Neuronal stem cell (in vitro differentiated cells): ENCODE measurements around the gene MINPP1. TPM values are rescaled to one million over a fixed set of nuclear protein-coding genes. Genes with fewer than 3 reads are reported as not detected.
"Not testable (repeated sequence)": the region's sequence is repeated elsewhere in the genome, so short reads cannot be mapped to it uniquely, and the experiment has no call there.

Source experiments
- DNase-seq: peaks from one replicate; pipeline ENCODE4 v3.0.0-alpha.2; 2013; ENCODE audit warnings: low spot score
- H2AFZ ChIP-seq: one replicate; pipeline ENCODE4 v1.6.1; 2013; ENCODE audit warnings: mild to moderate bottlenecking, low read length, inconsistent platforms
- H2AK5ac ChIP-seq: 2 replicates; pipeline ENCODE4 v1.6.1; 2013; ENCODE audit warnings: low read depth, mild to moderate bottlenecking, inconsistent platforms, low read length, moderate library complexity, mixed read lengths
- H2BK120ac ChIP-seq: 2 replicates; pipeline ENCODE4 v1.6.1; 2013; ENCODE audit warnings: low read depth, mild to moderate bottlenecking, inconsistent platforms, low read length, moderate library complexity, mixed read lengths
- H2BK12ac ChIP-seq: one replicate; pipeline ENCODE4 v1.6.1; 2013; ENCODE audit warnings: low read length, inconsistent platforms
- H2BK15ac ChIP-seq: 2 replicates; pipeline ENCODE4 v1.6.1; 2013; ENCODE audit warnings: mild to moderate bottlenecking, low read length, inconsistent platforms, mixed read lengths
- H2BK5ac ChIP-seq: one replicate; pipeline ENCODE4 v1.6.1; 2013; ENCODE audit warnings: inconsistent platforms, mild to moderate bottlenecking, low read length, moderate library complexity
- H3K14ac ChIP-seq: one replicate; pipeline ENCODE4 v1.6.1; 2013; ENCODE audit warnings: low read length, inconsistent platforms
- H3K18ac ChIP-seq: 2 replicates; pipeline ENCODE4 v1.6.1; 2013; ENCODE audit warnings: low read length, inconsistent platforms
- H3K23ac ChIP-seq: 2 replicates; pipeline ENCODE4 v1.6.1; 2013; ENCODE audit warnings: low read depth, mild to moderate bottlenecking, mixed read lengths, low read length, inconsistent platforms; ENCODE audit not compliant: poor library complexity
- H3K27ac ChIP-seq: replicated peaks from 3 replicates; pipeline ENCODE4 v1.5.1; 2013; ENCODE audit warnings: low read length, inconsistent platforms
- H3K27me3 ChIP-seq, 3 experiments: 2 replicates each; pipeline ENCODE4 v1.6.1; 2013; ENCODE audit warnings: low read length in 3 of 3, mild to moderate bottlenecking in 2 of 3, inconsistent platforms in 1 of 3, low read depth in 1 of 3, mixed read lengths in 1 of 3, moderate library complexity in 1 of 3; ENCODE audit not compliant: control insufficient read depth in 3 of 3, insufficient read depth in 3 of 3
- H3K36me3 ChIP-seq, 2 donors: replicated peaks in 1 of 2; 2 replicates each; pipeline ENCODE4 v1.6.1; 2013; ENCODE audit warnings: low read length in 2 of 2; ENCODE audit not compliant: control insufficient read depth in 2 of 2, insufficient read depth in 2 of 2
- H3K4ac ChIP-seq: 2 replicates; pipeline ENCODE4 v1.6.1; 2013; ENCODE audit warnings: inconsistent platforms, mild to moderate bottlenecking, low read length, moderate library complexity
- H3K4me1 ChIP-seq, 2 donors: 1 replicate in 1 of 2; 2 replicates in 1 of 2; pipeline ENCODE4 v1.6.1; 2013; ENCODE audit warnings: low read length in 2 of 2, low read depth in 1 of 2; ENCODE audit not compliant: control insufficient read depth in 2 of 2, insufficient read depth in 1 of 2
- H3K4me2 ChIP-seq: one replicate; pipeline ENCODE4 v1.6.1; 2013; ENCODE audit warnings: mild to moderate bottlenecking, low read length, inconsistent platforms; ENCODE audit not compliant: insufficient read depth, poor library complexity, severe bottlenecking
- H3K4me3 ChIP-seq, 2 donors: 2 replicates each; pipeline ENCODE4 v1.5.1; 2013; ENCODE audit warnings: low read length in 2 of 2, mild to moderate bottlenecking in 2 of 2, inconsistent platforms in 1 of 2, moderate library complexity in 1 of 2
- H3K79me1 ChIP-seq: one replicate; pipeline ENCODE4 v1.6.1; 2013; ENCODE audit warnings: low read depth, mild to moderate bottlenecking, inconsistent platforms, low read length, moderate library complexity
- H3K9ac ChIP-seq: one replicate; pipeline ENCODE4 v1.6.1; 2013; ENCODE audit warnings: mild to moderate bottlenecking, low read depth, low read length, inconsistent platforms; ENCODE audit not compliant: poor library complexity
- H3K9me3 ChIP-seq, 2 donors: replicated peaks in 1 of 2; 2 replicates each; pipeline versions ENCODE3 to v1.6.1; 2013; ENCODE audit warnings: low read length in 2 of 2, mild to moderate bottlenecking in 2 of 2, inconsistent platforms in 1 of 2, low read depth in 1 of 2, mixed read lengths in 1 of 2, moderate library complexity in 1 of 2; ENCODE audit not compliant: control insufficient read depth in 2 of 2, insufficient read depth in 1 of 2
- H4K8ac ChIP-seq: one replicate; pipeline ENCODE4 v1.6.1; 2013; ENCODE audit warnings: low read depth, mild to moderate bottlenecking, inconsistent platforms, low read length, moderate library complexity
- H4K91ac ChIP-seq: one replicate; pipeline ENCODE4 v1.6.1; 2013; ENCODE audit warnings: low read length, low read depth, mild to moderate bottlenecking, inconsistent platforms; ENCODE audit not compliant: poor library complexity
- WGBS, 2 donors: extraction: QIAGEN DNeasy Blood & Tissue Kit; methylation state at CpG; one replicate each; pipeline ENCODE4 v1.1.7; 2013; ENCODE audit warnings: missing lambda C conversion rate in 2 of 2, mixed read lengths in 1 of 2; ENCODE audit not compliant: insufficient read length in 2 of 2, insufficient replicate concordance in 1 of 2; ENCODE audit errors: extremely low coverage in 2 of 2; 5-methylcytosine and 5-hydroxymethylcytosine counted together
- polyA plus RNA-seq, 2 experiments: library from polyadenylated mRNA; stranded (reverse); fragments of 200-250 nt; gene quantifications; one replicate each; pipeline ENCODE4 v1.2.3, GENCODE V29; 2013

The MINPP1 gene, protein sequence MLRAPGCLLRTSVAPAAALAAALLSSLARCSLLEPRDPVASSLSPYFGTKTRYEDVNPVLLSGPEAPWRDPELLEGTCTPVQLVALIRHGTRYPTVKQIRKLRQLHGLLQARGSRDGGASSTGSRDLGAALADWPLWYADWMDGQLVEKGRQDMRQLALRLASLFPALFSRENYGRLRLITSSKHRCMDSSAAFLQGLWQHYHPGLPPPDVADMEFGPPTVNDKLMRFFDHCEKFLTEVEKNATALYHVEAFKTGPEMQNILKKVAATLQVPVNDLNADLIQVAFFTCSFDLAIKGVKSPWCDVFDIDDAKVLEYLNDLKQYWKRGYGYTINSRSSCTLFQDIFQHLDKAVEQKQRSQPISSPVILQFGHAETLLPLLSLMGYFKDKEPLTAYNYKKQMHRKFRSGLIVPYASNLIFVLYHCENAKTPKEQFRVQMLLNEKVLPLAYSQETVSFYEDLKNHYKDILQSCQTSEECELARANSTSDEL
- 25.1 TPM for polyA plus RNA-seq (2013, experiment 1 of 2)
- 26.4 TPM for polyA plus RNA-seq (2013, experiment 2 of 2)

DNA sequence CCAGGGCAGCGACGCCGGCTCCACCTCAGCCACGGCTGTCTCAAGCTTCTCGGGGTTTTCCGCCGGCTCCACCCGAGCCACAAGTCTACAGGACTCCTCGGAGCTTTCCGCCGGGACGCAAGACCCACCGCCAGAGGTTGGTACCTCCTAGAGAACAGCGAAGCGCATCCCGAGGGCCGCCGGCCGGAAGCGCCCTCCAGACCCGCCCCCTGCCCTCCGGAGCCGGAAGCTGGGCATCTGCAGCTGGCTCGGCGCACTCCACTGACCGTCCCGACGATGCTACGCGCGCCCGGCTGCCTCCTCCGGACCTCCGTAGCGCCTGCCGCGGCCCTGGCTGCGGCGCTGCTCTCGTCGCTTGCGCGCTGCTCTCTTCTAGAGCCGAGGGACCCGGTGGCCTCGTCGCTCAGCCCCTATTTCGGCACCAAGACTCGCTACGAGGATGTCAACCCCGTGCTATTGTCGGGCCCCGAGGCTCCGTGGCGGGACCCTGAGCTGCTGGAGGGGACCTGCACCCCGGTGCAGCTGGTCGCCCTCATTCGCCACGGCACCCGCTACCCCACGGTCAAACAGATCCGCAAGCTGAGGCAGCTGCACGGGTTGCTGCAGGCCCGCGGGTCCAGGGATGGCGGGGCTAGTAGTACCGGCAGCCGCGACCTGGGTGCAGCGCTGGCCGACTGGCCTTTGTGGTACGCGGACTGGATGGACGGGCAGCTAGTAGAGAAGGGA is at the start of gene MINPP1:
Gene MINPP1 (plus strand): TSS at position 254 of the 726 bp plus-strand sequence. CDS start 23 bp downstream, at position 277.
- WGBS, 2 donors, result no CpG with 5 or more reads among the region's 74 CpGs

GRCh38 chr10:87456586-87457220 is 48.0 kb upstream of the MINPP1 start:
- not testable (repeated sequence) for H2BK5ac ChIP-seq, H3K4me1 ChIP-seq, H3K18ac ChIP-seq, DNase-seq, H3K9me3 ChIP-seq, H3K14ac ChIP-seq, H3K27me3 ChIP-seq, H3K4ac ChIP-seq, H3K9ac ChIP-seq, H3K4me3 ChIP-seq, H2BK120ac ChIP-seq, H3K4me2 ChIP-seq, H2AK5ac ChIP-seq, H3K27ac ChIP-seq, H3K79me1 ChIP-seq, H4K91ac ChIP-seq, H3K23ac ChIP-seq, H2BK15ac ChIP-seq, H4K8ac ChIP-seq, H2AFZ ChIP-seq, H3K36me3 ChIP-seq, H2BK12ac ChIP-seq
- WGBS, 2 donors, result no CpG with 5 or more reads among the region's 1 CpG

More for the DNA sequence above, at the start of gene MINPP1:
- H3K14ac ChIP-seq, result peak within 1 kb of the TSS; percentile 49
- H3K23ac ChIP-seq, result peak within 1 kb of the TSS; percentile 96
- H3K79me1 ChIP-seq, result peaks cover 5% of the 10 kb centered on the region
- peak within 1 kb of the TSS; percentile 97 for H3K18ac ChIP-seq
- H3K4me3 ChIP-seq, result peak within 1 kb of the TSS; percentile 99
- peak within 1 kb of the TSS; percentile 97 for H2AFZ ChIP-seq
- no peaks in the 10 kb centered on the region for H3K9me3 ChIP-seq
- H3K36me3 ChIP-seq, result peaks cover 0 to 20% of the 10 kb centered on the region in 2 donors
- peak within 1 kb of the TSS; percentile 4 for H4K8ac ChIP-seq
- H3K4ac ChIP-seq, result no peak within 1 kb of the TSS
- DNase-seq, result peak; percentile 76
- peak within 1 kb of the TSS; percentile 82 for H2BK15ac ChIP-seq
- H2BK120ac ChIP-seq, result no peak within 1 kb of the TSS
- H4K91ac ChIP-seq, result peak within 1 kb of the TSS; percentile 16
- H3K27ac ChIP-seq, result peak within 1 kb of the TSS; percentile 83
- H2BK12ac ChIP-seq, result no peak within 1 kb of the TSS
- H3K9ac ChIP-seq, result peak within 1 kb of the TSS; percentile 96
- peak within 1 kb of the TSS; percentile 42 for H2BK5ac ChIP-seq
- no peaks in the 10 kb centered on the region for H3K27me3 ChIP-seq
- H3K4me1 ChIP-seq, result peaks cover 2 to 15% of the 10 kb centered on the region in 2 donors
- H3K4me2 ChIP-seq, result peak within 1 kb of the TSS; percentile 72
- H2AK5ac ChIP-seq, result peak within 1 kb of the TSS; percentile 93

DNA sequence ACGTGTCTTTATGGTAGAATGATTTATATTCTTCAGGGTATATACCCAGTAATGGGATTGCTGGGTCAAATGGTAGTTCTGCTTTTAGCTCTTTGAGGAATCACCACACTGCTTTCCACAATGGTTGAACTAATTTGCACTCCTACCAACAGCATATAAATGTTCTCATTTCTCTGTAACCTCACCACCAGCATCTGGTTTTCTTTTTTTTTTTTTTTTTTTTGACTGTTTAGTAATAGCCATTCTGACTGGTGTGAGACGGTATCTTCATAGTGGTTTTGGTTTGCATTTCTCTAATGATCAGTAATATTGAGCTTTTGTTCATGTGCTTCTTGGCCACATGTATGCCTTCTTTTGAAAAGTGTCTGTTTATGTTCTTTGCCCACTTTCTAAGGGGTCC is 42.9 kb upstream of the MINPP1 start:
- not testable (repeated sequence) for H3K14ac ChIP-seq, H3K9ac ChIP-seq, H2BK5ac ChIP-seq, H4K8ac ChIP-seq, H3K9me3 ChIP-seq, H3K18ac ChIP-seq, H2AK5ac ChIP-seq, H3K79me1 ChIP-seq, H3K4me1 ChIP-seq, H4K91ac ChIP-seq, DNase-seq, H3K36me3 ChIP-seq, H3K27me3 ChIP-seq, H3K4me3 ChIP-seq, H2BK12ac ChIP-seq, H3K4ac ChIP-seq, H2BK15ac ChIP-seq, H3K4me2 ChIP-seq, H2BK120ac ChIP-seq, H2AFZ ChIP-seq, H3K23ac ChIP-seq, H3K27ac ChIP-seq
- no CpG with 5 or more reads among the region's 2 CpGs for WGBS, 2 donors
